Right atrium auricular region (tissue), 2 donors: ENCODE data around the gene SFT2D1. TPM values are rescaled to one million over a fixed set of nuclear protein-coding genes. Genes with fewer than 3 reads are reported as not detected.

Experiments
- DNase-seq: peaks from one replicate; pipeline ENCODE4 v3.0.0-alpha.2; 2019; ENCODE audit warnings: low spot score
- H3K27ac ChIP-seq, 2 donors: fragments of 200-600 bp; sonication (generic); 1 replicate in 1 of 2; 2 replicates in 1 of 2; pipeline ENCODE4 v1.5.1; 2016 to 2019
- H3K27me3 ChIP-seq, 2 donors: fragments of 200-600 bp; sonication (generic); one replicate each; pipeline versions ENCODE4 v1.5.1 to v1.6.0; 2017 to 2019
- H3K36me3 ChIP-seq: fragments of 200-600 bp; sonication (generic); one replicate; pipeline ENCODE4 v1.5.1; 2016
- H3K4me1 ChIP-seq, 2 donors: fragments of 200-600 bp; sonication (generic); one replicate each; pipeline versions ENCODE4 v1.5.1 to v1.6.0; 2017 to 2019
- H3K4me3 ChIP-seq, 2 donors: fragments of 200-600 bp; sonication (generic); 1 replicate in 1 of 2; 2 replicates in 1 of 2; pipeline ENCODE4 v1.5.1; 2017 to 2019; ENCODE audit warnings: mild to moderate bottlenecking in 1 of 2, moderate library complexity in 1 of 2
- H3K9me3 ChIP-seq, 2 donors: fragments of 200-600 bp; sonication (generic); one replicate each; pipeline ENCODE4 v1.5.1; 2019
- CTCF ChIP-seq, 2 donors: fragments of 200-600 bp; sonication (generic); IDR thresholded peaks; one replicate each; pipeline ENCODE4 v1.5.1; 2019; ENCODE audit warnings: antibody characterized with exemption in 2 of 2
- total RNA-seq, 2 donors: library from RNA; depleted of rRNA; stranded (reverse); fragments of >200 nt; gene quantifications; one replicate each; pipeline ENCODE4 v1.1.0, GENCODE V29; 2016

The SFT2D1 gene
- total RNA-seq, 2 donors from 2014 or later = 29.4 TPM

- no peak overlapping the region for H3K4me3 ChIP-seq
- H3K4me1 ChIP-seq = no peaks in the 10 kb centered on the region
- H3K9me3 ChIP-seq = peaks cover 0 to 6% of the 10 kb centered on the region in 2 donors
- DNase-seq = no peak
- H3K36me3 ChIP-seq = no peaks in the 10 kb centered on the region
- TF ChIP-seq CTCF (IDR thresholded peaks at IDR 0.05) = no peak
- H3K27me3 ChIP-seq = no peaks in the 10 kb centered on the region
- H3K27ac ChIP-seq = no peak overlapping the region
Measured at GRCh38 chr6:166297606-166298005, 44.7 kb downstream of the SFT2D1 start.

GRCh38 chr6:166296035-166296883 is 46.1 kb downstream of the SFT2D1 start:
- no peaks in the 10 kb centered on the region for H3K27me3 ChIP-seq
- no peak overlapping the region for H3K4me3 ChIP-seq
- no peak overlapping the region for H3K27ac ChIP-seq
- no peaks in the 10 kb centered on the region for H3K36me3 ChIP-seq
- no peak for DNase-seq
- TF ChIP-seq CTCF (IDR thresholded peaks at IDR 0.05) = no peak
- H3K4me1 ChIP-seq = no peaks in the 10 kb centered on the region
- H3K9me3 ChIP-seq = peaks cover 0 to 6% of the 10 kb centered on the region in 2 donors

- no peak for DNase-seq
- H3K4me3 ChIP-seq = no peak overlapping the region
Measured at GRCh38 chr6:166293731-166294584, 48.4 kb downstream of the SFT2D1 start.

GRCh38 chr6:166289207-166290060 is 52.9 kb downstream of the SFT2D1 start:
- Histone ChIP-seq H3K27ac (no peak overlapping the region), H3K9me3 (no peaks in the 10 kb centered on the region), H3K4me3 (no peak overlapping the region), H3K4me1 (no peaks in the 10 kb centered on the region), H3K27me3 (no peaks in the 10 kb centered on the region), H3K36me3 (no peaks in the 10 kb centered on the region)
- no peak for TF ChIP-seq CTCF (IDR thresholded peaks at IDR 0.05)
- DNase-seq = no peak

More at GRCh38 chr6:166293731-166294584, 48.4 kb downstream of the SFT2D1 start:
- no peaks in the 10 kb centered on the region for H3K4me1 ChIP-seq
- no peak overlapping the region for H3K27ac ChIP-seq
- no peaks in the 10 kb centered on the region for H3K9me3 ChIP-seq
- TF ChIP-seq CTCF (IDR thresholded peaks at IDR 0.05) = no peak
- H3K36me3 ChIP-seq = no peaks in the 10 kb centered on the region
- H3K27me3 ChIP-seq = no peaks in the 10 kb centered on the region

GRCh38 chr6:166286839-166287271 is 55.5 kb downstream of the SFT2D1 start:
- Histone ChIP-seq H3K4me3 (no peak overlapping the region), H3K36me3 (no peaks in the 10 kb centered on the region), H3K4me1 (no peaks in the 10 kb centered on the region), H3K27me3 (no peaks in the 10 kb centered on the region), H3K9me3 (no peaks in the 10 kb centered on the region), H3K27ac (no peak overlapping the region)
- DNase-seq = no peak
- TF ChIP-seq CTCF (IDR thresholded peaks at IDR 0.05) = no peak
